HG02571 (cell line): ENCODE data around the gene OR2B2.

Experiments
- ATAC-seq: cut with Tn5 transposase; IDR thresholded peaks from one replicate; pipeline ENCODE4 v1.9.1; 2021; ENCODE audit warnings: mild to moderate bottlenecking, moderate library complexity; ENCODE audit not compliant: unreplicated experiment

OR2B2 gene

GRCh38 chr6:27867945-27868300 lies 44.3 kb downstream of the OR2B2 start:
- no peak for ATAC-seq

GRCh38 chr6:27867051-27867944 lies 44.9 kb downstream of the OR2B2 start:
- ATAC-seq, result no peak

- no peak for ATAC-seq
These were observed 45.7 kb downstream of the OR2B2 start for GRCh38 chr6:27866357-27867050.

- no peak for ATAC-seq
These were observed 46.3 kb downstream of the OR2B2 start for GRCh38 chr6:27865850-27866356.

GRCh38 chr6:27864906-27865849 lies 47.0 kb downstream of the OR2B2 start:
- peak; percentile 64 for ATAC-seq

GRCh38 chr6:27863962-27864905 lies 48.0 kb downstream of the OR2B2 start:
- ATAC-seq, result no peak

- no peak for ATAC-seq
These were observed 49.7 kb downstream of the OR2B2 start for GRCh38 chr6:27862396-27863066.

- ATAC-seq, result no peak
These were observed 50.3 kb downstream of the OR2B2 start for GRCh38 chr6:27861861-27862260.

GRCh38 chr6:27861276-27861840 lies 50.8 kb downstream of the OR2B2 start:
- ATAC-seq, result no peak
